Measurements from ENCODE around the gene C5AR2. TPM values are rescaled to one million over a fixed set of nuclear protein-coding genes. Genes with fewer than 3 reads are reported as not detected.
"Not testable (repeated sequence)": the region's sequence is repeated elsewhere in the genome, so short reads cannot be mapped to it uniquely, and the experiment has no call there.

C5AR2 gene
- polyA plus RNA-seq, 3 donors = 0.28 to 0.47 (median 0.35) TPM

DNA sequence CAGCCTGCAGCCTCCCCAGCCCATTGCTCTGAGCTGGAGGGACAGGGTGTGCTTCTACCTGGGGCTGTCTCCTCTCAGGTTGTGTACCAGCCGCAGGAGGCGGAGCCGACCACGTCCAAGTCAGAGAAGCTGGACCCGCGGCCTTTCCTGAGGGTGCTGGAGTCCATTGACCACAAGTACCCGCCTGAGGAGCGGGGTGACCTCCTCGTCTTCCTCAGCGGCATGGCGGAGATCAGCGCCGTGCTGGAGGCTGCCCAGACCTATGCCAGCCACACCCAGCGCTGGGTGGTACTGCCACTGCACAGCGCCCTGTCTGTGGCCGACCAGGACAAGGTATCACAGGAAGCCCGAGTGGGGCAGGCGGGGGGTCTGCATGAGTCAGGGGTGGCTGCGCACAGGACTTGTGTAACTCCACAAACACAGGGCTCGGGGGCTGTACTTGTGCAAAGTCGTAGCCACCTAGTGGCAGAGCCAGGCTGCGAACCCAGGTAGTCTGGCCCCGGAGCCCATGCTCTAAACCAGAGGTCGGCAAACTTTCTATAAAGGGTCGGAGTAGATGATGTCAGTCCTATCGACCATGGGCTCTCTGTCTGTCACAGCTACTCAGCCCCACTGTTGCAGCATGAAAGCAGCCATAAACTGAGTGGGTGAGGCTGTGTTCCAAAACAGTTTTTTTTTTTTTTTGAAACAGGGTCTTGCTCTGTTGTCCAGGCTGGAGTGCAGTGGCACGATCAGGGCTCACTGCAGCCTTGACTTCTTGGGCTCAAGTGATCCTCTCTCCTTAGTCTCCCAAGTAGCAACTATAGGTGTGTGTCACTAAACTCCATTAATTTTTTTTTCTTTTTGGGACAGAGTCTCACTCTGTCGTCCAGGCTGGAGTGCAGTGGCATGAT is 26.1 kb downstream of the C5AR2 start:
- DNase-seq = no peak

DNA sequence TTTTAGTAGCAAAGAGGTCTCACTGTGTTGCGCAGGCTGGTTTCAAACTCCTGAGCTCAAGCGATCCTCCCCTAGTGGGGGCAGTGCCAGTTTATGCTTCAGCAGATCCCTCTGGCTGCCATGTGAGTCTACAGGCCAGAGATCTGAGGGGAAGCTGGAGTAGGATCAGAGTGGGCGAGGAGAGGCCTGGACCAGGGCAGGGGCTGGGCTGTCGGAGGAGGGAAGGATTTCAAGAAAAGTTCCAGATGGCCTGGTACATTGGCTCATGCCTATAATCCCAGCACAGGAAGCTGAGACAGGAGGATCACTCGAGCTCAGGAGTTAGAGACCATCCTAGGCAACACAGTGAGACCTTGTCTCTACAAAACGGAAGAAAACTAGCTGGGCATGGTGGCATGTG is 27.0 kb downstream of the C5AR2 start:
- no peak for DNase-seq

DNA sequence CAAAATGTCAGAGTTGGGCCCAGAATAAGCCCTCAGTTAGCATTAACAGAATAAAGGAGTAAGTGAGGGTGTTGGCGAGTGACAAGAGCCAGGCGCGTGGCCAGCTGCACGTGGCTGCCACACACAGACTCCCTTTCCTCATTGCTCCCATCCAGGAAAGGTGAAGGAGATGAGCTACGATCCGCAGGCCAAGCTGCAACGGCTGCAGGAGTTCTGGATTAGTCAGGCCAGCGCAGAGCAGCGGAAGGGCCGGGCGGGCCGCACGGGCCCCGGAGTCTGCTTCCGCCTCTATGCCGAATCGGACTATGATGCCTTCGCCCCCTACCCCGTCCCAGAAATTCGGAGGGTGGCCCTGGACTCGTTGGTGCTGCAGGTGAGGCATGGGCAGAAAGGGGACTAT is 30.3 kb downstream of the C5AR2 start:
- no peak for DNase-seq

DNA sequence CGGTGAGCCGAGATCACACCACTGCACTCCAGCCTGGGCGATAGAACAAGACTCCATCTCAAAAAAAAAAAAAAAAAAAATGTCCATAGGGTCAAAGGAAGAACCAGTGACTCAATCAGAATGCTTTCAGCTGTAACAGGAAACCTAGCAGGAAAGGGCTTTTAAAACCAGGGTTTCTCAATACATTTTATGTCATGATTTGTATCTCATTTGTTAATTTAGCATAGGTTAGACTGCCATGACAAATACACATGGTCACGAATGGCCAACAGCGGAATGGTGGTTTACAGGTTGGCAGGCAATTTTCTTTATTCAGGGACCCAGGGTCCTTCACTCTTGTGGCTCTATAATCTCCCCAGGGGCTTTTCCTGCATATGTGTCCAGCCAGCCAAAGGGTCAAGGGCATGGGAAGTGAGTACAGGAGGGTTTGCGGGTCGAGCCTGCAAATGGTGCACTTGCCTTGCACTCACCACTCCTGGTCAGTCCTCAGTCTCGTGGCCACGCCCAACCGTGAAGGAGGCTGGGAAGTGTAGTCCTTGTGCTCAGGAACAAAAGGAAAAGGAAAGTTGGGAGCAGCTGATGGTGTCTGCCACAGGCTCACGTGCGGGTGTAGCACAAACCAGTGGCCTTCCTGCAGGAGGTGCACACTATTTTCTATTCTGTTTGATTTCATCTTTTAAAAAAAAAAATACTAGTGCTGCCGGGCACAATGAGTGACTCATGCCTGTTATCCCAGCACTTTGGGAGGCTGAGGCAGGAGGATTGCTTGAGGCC is 32.0 kb downstream of the C5AR2 start:
- no peak for DNase-seq

DNA sequence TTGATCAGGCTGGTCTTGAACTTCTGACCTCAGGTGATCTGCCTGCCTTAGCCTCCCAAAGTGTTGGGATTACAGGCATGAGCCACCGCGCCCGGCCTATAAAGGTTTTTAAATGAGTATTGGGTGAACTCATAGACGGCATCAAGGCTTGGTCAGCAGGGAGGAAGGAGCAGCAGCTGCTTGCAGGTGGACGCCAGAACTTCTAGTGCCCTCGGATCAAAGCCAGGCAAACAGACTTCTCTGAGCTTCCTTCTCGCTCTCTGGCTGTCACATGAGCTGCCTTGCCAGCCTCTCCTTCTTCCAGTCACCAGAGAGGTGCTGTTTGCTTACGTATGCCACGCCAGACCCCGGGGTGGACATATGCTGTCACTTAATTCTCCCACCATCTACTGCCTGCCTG is 33.5 kb downstream of the C5AR2 start:
- DNase-seq = not testable (repeated sequence)

DNA sequence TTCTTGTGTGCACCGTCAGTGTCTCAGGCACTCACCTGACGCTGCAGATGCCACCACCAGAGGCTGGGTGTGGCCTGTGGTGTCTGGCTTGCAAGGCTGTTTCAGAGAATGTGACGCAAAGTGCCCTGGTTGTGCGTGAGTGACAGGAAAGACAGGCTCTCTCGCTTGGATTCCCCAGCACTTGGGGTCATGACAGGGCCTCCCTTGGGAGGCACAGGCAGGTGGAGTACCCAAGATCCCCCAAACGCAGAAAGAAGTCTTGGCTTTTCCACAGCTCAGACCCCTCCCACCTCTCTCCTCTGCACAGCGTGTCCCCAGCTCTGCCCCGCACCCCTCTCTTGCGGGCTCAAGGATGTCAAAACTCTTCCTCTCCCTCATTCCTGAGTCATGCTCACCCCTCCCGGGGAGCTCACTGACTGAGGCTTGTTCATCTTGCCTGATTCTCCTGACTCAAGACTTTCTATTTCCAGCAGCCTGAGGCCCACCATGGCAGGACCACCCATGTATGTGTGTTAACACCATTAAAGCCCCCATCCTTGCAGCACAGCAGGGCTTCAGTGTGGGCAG is 38.2 kb downstream of the C5AR2 start:
- no peak for DNase-seq

DNA sequence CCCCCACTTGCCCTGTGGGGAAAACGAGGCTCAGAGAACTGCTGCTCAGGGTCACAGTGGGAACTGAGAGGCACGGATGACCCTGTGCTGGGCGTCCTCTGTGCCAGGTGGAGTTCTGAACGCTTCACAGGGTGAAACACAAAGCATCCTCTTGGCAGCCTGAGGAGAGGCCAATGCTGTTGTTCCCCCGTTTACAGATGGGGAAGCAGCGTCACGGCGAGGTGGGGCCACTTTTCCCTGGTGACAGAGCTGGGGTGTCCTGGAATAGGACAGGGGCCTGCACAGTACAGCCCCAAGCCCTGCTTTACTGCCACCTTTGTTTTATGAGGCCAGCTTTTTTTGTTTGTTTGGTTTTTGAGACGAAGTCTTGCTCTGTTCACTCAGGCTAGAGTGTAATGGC is 39.3 kb downstream of the C5AR2 start:
- DNase-seq = no peak

DNA sequence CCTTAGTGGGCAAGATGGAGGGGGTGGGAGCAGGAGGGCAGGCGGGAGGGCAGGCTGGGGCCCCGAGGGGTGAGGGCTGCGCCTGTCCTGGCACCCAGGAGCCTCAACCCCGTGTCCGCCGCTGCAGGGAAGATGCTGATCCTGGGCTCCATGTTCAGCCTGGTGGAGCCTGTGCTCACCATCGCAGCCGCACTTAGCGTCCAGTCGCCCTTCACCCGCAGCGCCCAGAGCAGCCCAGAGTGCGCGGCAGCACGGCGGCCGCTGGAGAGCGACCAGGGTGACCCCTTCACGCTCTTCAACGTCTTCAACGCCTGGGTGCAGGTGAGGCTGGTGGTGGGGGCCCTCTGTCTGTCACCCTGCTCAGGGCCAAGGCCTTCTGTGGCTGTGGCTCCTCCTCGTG is 40.6 kb downstream of the C5AR2 start:
- no peak for DNase-seq

DNA sequence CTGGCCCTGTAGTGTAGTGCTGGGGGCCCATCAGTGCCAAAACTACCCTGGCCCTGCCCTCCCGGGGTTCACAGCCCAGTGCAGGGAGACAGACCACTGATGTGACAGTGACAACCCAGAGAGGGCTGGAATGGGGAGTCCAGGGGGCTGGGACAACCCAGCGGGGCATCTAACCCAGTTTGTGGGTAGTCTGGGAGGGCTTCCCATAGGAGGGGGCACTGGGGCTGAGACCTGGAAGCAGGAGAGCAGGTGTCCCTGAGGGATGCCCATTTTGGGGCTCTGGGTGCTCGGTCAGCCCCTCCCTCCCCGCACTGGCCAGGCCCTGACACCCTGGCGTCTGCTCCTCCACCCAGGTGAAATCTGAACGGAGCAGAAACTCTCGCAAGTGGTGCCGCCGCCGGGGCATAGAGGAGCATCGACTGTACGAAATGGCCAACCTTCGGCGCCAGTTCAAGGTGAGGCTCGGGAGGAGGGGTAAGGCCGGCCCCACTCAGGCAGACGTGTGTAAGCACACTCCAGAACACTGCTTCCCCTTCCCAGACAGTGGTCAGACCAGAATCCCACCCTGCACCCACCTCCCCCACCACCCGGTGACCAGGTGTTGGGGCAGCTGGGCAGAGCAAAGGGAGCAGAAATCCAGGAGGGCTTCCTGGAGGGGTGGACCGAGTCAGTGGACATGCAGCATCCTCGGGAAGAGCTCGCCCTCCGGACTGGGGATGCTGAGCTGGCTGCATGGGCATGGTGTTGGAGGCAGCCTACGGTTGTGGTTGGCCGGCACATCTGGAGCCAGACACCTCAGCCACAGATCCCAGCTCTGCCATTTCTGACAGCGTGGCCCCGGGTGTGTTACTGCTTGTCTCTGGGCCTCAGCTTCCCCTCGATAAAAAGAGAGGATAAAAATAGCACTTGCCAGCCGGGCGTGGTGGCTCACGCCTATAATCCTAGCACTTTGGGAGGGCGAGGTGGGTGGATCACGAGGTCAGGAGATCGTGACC is 41.6 kb downstream of the C5AR2 start:
- DNase-seq = no peak

DNA sequence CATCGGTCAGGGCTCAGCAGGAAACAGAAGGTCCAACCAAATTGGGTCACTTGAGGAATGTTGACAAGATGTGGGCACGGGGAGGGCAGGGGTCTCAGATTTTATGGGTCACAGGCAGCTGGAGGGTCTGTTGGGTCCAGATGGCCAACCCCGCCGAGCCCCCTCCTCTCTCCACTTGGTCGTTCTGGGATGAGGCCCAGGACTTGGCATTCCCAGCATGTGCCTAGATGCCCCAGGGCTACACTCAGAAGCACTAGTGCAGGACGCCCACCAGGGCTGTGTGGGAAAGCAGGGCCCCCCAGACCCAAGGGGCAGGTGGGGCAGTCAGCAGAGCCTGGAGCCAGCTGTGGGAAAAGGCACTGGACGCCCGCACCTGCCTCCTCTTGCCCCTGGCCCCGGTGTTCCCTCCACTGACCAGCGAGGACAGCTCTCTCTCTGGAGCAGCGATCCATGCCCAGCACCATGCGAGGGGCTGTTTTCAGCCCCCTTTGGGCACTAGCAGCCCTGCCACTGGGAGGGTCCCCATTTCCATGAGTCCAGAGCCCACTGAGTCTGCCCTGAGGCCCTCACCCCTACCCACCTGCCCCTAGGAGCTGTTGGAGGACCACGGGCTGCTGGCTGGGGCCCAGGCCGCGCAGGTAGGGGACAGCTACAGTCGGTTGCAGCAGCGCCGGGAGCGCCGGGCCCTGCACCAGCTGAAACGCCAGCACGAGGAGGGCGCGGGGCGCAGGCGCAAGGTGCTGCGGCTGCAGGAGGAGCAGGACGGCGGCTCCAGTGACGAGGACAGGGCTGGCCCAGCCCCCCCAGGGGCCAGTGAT is 43.1 kb downstream of the C5AR2 start:
- DNase-seq = no peak

DNA sequence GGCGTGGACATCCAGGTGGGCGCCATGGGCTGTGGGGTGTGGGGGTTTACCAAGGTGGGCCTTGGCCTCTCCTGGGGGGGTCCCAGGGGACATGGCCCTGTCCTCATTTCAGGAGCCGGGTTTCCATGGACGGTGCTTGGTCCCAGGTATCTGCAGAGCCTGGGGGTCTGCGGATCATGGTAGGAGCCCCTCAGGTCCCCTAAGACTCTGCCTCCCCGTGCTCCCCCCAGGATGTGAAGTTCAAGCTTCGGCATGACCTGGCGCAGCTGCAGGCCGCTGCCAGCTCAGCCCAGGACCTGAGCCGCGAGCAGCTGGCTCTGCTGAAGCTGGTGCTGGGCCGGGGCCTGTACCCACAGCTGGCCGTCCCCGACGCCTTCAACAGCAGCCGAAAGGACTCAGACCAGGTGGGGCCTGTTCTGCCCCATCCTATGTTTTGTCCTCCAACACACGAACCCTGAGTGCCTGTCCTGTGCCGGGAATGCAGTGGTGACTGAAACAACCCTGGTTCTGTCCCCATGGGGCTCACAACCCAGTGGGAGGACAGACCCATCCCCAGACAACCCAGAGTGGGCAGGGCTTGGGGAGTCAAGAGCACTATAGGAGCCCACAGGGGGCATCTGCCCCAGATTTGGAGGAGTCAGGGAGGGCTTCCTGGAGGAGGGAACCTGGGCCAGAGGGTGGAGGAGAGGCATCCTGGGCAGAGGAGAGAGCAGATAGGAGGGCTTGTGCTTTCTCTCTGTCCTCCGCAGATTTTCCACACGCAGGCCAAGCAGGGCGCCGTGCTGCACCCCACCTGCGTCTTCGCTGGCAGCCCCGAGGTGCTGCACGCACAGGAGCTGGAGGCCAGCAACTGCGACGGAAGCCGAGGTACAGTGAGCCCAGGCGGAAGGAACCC is 44.0 kb downstream of the C5AR2 start:
- no peak for DNase-seq

DNA sequence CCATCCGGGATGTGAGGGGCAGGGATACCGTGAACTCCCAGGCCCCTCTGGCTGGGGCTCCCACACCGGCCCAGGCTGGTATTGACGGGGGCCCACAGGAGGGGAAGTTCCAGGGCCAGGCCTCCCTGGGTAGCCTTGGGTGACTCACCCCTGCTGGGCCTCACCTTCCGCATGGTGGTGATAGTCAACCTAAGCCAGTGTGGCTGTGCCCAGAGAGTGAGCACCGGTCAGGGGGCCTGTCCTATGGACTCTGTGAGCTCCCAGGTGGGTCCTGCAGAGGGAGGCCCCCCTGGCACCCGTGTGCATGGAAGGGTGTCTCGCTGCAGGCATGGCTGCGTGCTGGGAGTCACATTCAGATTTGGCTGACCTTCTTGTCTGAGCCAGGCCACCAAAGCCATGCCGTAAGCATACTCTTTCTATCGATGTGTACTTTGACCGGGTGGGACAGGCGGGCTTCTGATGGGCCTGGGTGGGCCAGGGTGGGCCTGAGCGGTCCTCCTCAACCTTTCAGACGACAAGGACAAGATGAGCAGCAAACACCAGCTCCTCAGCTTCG is 44.7 kb downstream of the C5AR2 start:
- DNase-seq = no peak

DNA sequence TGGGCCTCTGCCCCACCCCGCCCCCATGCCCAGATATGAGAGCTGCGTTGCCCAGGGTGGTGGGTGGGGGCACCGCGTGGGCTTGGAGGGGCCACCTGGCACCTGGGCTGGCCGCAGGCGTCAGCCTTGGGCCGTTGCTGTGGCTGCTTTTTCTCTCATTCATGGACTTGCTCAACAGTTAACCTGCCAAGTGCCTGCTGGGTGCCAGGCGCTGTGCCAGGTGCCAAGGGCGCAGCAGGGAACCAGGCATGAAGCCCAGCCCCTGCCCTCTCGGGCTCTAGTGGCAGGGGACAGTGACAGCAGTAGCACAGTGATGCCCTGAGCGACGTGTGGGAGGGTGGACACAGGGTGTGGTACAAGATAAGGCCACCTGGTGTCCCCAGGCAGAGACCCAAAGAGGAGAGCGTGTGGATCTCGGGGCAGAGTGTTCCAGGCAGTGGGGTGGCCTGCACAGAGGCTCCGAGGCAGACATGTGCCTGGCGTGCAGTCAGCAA is 45.3 kb downstream of the C5AR2 start:
- DNase-seq = no peak

DNA sequence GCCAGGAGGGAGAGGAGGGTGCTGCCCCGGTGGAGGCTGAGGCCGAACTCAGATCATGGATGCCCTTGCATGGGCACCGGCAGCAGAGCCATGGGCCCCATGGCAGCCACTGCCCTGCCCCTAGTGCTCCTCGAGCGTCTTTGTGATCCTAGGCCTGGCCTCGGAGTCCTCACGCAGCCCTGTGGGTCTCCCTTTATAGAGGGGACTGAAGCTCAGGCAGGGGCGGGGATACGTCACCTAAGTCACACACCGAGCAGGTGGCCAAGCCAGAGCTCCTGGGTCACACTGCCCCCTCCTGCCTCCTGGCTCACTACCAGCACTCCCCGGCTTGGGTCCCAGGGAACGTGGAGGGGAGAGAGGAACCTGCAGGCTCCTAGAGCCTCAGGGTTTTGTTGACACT is 45.8 kb downstream of the C5AR2 start:
- no peak for DNase-seq

DNA sequence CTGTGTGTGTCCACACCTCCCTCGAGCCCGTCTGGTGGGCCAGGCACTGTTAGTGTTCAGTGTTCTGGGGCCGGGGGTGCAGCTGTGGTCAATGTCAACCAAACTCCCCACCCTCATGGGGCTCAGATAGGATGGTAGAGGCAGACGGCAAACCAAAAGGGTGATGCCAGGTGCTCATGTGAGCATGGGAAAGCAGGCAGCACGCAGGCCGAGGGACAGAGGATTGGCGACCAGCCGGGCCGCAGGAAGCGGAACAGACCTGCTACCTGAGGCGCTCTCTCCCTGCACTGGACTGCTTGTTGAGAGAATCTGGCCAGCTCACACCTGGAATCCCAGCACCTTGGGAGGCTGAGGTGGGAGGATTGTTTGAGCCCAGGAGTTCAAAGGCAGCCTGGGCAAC is 46.3 kb downstream of the C5AR2 start:
- no peak for DNase-seq

DNA sequence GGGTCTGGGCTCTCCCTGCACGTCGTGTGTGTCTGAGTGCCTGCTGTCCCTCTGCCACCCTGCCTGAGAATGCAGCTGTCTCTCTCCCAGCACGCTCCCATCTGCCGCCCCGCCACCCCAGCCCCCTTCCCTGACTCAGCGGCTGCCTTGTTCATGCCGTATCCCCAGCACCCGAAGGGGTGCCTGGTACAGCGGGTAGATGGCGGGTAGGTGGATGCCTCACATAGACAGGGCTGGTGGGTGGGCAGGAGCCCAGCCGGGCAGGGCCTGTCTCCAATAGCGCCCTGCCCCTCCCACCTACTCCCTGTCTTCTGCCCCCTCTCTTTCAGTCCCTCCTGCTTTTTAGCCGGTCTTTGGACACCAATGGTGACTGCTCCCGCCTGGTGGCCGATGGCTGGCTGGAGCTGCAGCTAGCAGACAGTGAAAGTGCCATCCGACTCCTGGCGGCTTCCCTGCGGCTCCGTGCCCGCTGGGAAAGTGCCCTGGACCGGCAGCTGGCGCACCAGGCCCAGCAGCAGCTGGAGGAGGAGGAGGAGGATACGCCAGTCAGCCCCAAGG is 47.5 kb downstream of the C5AR2 start:
- DNase-seq = no peak

DNA sequence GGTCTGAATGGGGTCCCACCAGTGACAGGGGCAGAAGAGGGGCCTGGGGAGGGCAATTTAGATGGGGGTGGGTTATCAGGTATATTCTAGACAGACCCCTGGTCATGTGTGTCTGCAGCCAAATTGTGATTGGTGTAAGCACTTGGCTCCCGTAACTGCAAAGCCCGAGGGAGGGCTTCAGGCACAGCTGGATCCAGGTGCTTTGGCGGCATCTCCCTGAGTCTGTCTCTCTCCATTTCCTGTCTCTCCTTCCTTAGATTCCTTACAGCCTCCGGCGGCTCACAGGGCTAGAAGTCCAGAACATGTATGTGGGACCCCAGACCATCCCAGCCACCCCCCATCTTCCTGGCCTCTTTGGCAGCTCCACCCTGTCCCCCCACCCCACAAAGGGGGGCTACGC is 48.6 kb downstream of the C5AR2 start:
- no peak for DNase-seq

DNA sequence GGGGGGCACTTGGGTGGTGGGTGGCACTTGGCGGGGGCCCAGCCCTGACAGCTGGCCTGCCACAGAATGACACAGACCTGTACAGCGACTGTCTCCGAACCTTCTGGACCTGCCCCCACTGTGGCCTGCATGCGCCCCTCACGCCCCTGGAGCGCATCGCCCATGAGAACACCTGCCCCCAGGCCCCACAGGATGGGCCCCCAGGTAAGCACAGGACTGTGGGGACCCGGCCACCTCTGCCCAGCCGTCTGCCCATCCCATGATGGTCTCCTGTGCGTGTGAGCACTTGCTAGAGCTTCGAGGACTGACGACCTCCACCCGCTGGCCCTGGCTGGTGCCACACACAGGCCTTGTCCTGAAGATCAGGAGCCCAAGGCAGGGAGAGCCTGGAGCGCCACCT is 49.1 kb downstream of the C5AR2 start:
- no peak for DNase-seq
